ENCODE data around the gene BMPR1A. TPM values are rescaled to one million over a fixed set of nuclear protein-coding genes. Genes with fewer than 3 reads are reported as not detected.

Gene BMPR1A
- total and polyA plus RNA-seq, 10 of the 15 experiments (the other 5 are each of a cell fraction or from before 2014, with no cell fraction given) = 2.3 to 22.7 (median 13.1) TPM

GRCh38 chr10:86785968-86786367, 29.5 kb downstream of the BMPR1A start (continued):
- TF ChIP-seq EZH2 (IDR thresholded peaks at IDR 0.05; ENCODE audit: borderline replicate concordance, control insufficient read depth, low read depth, low read length) (no peak), ZSCAN29 (IDR thresholded peaks at IDR 0.05) (no peak)

DNA sequence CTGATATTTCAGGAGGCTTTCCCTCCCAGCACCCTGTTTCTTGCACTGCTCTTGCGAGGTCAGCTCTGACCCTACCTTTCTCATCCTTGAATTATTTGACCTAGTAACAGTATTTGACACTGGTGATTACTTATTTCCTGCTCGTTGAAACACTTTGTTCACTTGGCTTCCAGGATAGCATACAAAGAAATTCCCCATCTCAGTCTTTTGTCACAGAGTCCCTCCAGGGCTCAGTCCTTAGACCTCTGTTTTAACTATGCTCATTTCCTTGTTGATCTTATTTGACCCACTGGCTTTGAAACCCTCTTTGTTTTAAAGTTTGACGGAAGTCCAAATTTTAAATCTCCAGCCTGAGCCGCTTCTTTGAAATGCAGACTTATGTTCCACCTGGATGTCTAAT, 29.9 kb downstream of the BMPR1A start:
- 89% methylated on average over 4 of the region's 4 CpGs for WGBS (ENCODE audit: insufficient coverage, insufficient replicate concordance, low lambda C conversion rate, missing lambda C conversion rate)
- FAIRE-seq = no peak
- in situ Hi-C loops (cut with MboI) (no loop called here), intact Hi-C loops (cut with micrococcal nuclease; ENCODE audit: unreplicated experiment) (no loop called here)
- H3K27ac ChIP-seq (ENCODE audit: control insufficient read depth, insufficient read depth) = no peak overlapping the region
- no peaks in the 10 kb centered on the region for H4K20me1 ChIP-seq (ENCODE audit: control insufficient read depth, insufficient read depth)
- SMC1A ChIA-PET (ENCODE audit: uncharacterized antibody, unreplicated experiment) = no interaction called here
- RAD21 ChIA-PET (ENCODE audit: unreplicated experiment) = no interaction called here
- CTCF ChIA-PET = interaction anchor here (1.4 kb wide), 1 partner anchor 15 kb away, joined by 3 read pairs; no protein-coding TSS in a partner anchor
- no peak overlapping the region for H3K4me3 ChIP-seq
- H3K9me3 ChIP-seq (replicated peaks; ENCODE audit: control insufficient read depth, insufficient read depth, low read length) = peaks cover 8% of the 10 kb centered on the region
- H3K9ac ChIP-seq (ENCODE audit: control insufficient read depth, insufficient read depth, low read length) = no peak overlapping the region
- no peak for TF ChIP-seq KDM1A (IDR thresholded peaks at IDR 0.05; ENCODE audit: borderline replicate concordance)
- TF ChIP-seq TBL1XR1 (IDR thresholded peaks at IDR 0.05; ENCODE audit: low read depth, low read length) = no peak
- no peak for DNase-seq (ENCODE audit: low read depth, low spot score)
- no TSS peak for BruUV-seq (replicated peaks)
- H2AFZ ChIP-seq (ENCODE audit: control insufficient read depth, low read depth, low read length) = no peak overlapping the region
- H3K36me3 ChIP-seq (ENCODE audit: control insufficient read depth in 2 of 2, insufficient read depth in 2 of 2, low read length in 1 of 2) = no peaks in the 10 kb centered on the region
- H3K4me2 ChIP-seq (ENCODE audit: control insufficient read depth, insufficient read depth) = no peak overlapping the region
- H3K27me3 ChIP-seq (replicated peaks in 1 of 2; ENCODE audit: control insufficient read depth in 2 of 2, insufficient read depth in 2 of 2, low read length in 1 of 2) = no peaks in the 10 kb centered on the region
- H3K79me2 ChIP-seq (ENCODE audit: control insufficient read depth, insufficient read depth, low read length) = peaks cover 48% of the 10 kb centered on the region
- POLR2A ChIA-PET = no interaction called here
- ATAC-seq = no peak
- H3K4me1 ChIP-seq (ENCODE audit: control insufficient read depth, insufficient read depth, low read length) = peaks cover 33% of the 10 kb centered on the region

GRCh38 chr10:86790394-86790793, 34.0 kb downstream of the BMPR1A start:
- Histone ChIP-seq H3K4me3 (no peak overlapping the region), H3K9me3 (replicated peaks; ENCODE audit: control insufficient read depth, insufficient read depth, low read length) (peaks cover 7% of the 10 kb centered on the region), H3K36me3 (ENCODE audit: control insufficient read depth in 2 of 2, insufficient read depth in 2 of 2, low read length in 1 of 2) (no peaks in the 10 kb centered on the region), H3K27me3 (replicated peaks in 1 of 2; ENCODE audit: control insufficient read depth in 2 of 2, insufficient read depth in 2 of 2, low read length in 1 of 2) (no peaks in the 10 kb centered on the region), H3K9ac (ENCODE audit: control insufficient read depth, insufficient read depth, low read length) (no peak overlapping the region), H2AFZ (ENCODE audit: control insufficient read depth, low read depth, low read length) (no peak overlapping the region), H3K4me2 (ENCODE audit: control insufficient read depth, insufficient read depth) (no peak overlapping the region), H3K79me2 (ENCODE audit: control insufficient read depth, insufficient read depth, low read length) (peaks cover 16% of the 10 kb centered on the region), H3K4me1 (ENCODE audit: control insufficient read depth, insufficient read depth, low read length) (no peaks in the 10 kb centered on the region; the same call in 1 of the 2 replicates), H3K27ac (ENCODE audit: control insufficient read depth, insufficient read depth) (no peak overlapping the region), H4K20me1 (ENCODE audit: control insufficient read depth, insufficient read depth) (no peaks in the 10 kb centered on the region)
- no peak for ATAC-seq
- no peak for TF ChIP-seq BMI1 (IDR thresholded peaks at IDR 0.05; ENCODE audit: borderline replicate concordance)
- TF ChIP-seq IRF4 (IDR thresholded peaks at IDR 0.05; ENCODE audit: low read depth, low read length) = no peak
- RAD21 ChIA-PET (ENCODE audit: unreplicated experiment) = no interaction called here
- SMC1A ChIA-PET (ENCODE audit: uncharacterized antibody, unreplicated experiment) = interaction anchor here (1.4 kb wide), 1 partner anchor 12 kb away, joined by 3 read pairs; no protein-coding TSS in a partner anchor
- 79% methylated on average over 3 of the region's 3 CpGs for WGBS (ENCODE audit: insufficient coverage, insufficient replicate concordance, low lambda C conversion rate, missing lambda C conversion rate)
- in situ Hi-C loops (cut with MboI) = no loop called here
- CTCF ChIA-PET = no interaction called here
- intact Hi-C loops (cut with micrococcal nuclease; ENCODE audit: unreplicated experiment) = loop anchor here (10.0 kb wide), 1 partner anchor 76 kb away; no protein-coding TSS in a partner anchor
- POLR2A ChIA-PET = no interaction called here
- BruUV-seq (replicated peaks) = no TSS peak
- DNase-seq (ENCODE audit: low read depth, low spot score) = no peak
- FAIRE-seq = no peak

All from GM12878 (cell line).